Measurements from ENCODE around the gene C2orf81. TPM values are rescaled to one million over a fixed set of nuclear protein-coding genes. Genes with fewer than 3 reads are reported as not detected.

Gene C2orf81
- total and polyA plus RNA-seq, 10 of the 15 experiments (the other 5 are each of a cell fraction or from before 2014, with no cell fraction given), result 0.10 to 9.8 (median 2.7) TPM

DNA sequence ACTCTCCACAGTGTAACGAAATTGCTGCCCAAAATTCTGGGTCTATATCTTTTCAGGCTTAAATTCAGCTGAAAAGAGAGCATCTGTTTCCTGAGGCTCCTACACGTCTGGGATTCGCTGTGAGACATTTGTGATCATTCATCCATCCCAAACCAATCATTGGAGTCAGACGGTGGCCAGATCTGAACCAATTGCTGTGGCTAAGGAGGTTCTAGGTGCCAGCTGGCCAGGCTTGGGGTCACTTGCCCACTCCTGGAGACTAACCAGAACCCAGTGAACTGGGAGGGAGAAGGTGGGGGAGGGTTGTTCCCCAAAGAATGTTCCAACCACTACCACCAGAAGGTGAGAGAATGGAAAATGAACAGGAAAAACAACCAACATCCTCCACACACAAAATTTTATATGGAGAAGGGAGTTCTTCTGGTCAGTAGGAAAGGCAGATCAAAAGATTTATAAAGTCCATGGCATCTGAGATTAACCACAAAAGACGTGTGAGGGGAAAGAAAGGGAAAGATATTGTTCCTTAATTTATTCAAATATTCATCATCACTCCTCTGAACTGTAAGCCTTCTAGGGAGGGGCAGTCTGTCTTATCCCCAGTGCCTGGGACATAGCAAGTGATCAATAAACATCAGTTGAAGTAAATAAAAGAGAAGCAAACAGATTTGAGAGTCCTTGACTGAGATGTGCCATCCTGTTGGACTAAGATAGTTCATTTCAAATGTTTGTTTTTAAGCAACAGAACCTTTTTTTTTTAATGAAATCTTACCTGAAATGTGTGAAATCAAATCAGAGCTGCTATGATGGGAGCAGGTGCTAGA, 23.3 kb upstream of the C2orf81 start:
- DNase-seq (ENCODE audit: low read depth, low spot score) (no peak), ATAC-seq (no peak), FAIRE-seq (no peak)
- H3K4me2 ChIP-seq (ENCODE audit: control insufficient read depth, insufficient read depth), result no peak overlapping the region
- ChIA-PET CTCF (interaction anchor here (1.2 to 1.3 kb wide), 2 partner anchors 10 to 24 kb away, joined by 3 to 6 read pairs; partner anchors contain the start of gene INO80B), RAD21 (ENCODE audit: unreplicated experiment) (interaction anchor here (0.9 to 1.0 kb wide), 2 partner anchors 10 to 53 kb away, joined by 3 to 4 read pairs; partner anchors contain the start of gene INO80B), POLR2A (interaction anchor here (0.6 to 3.1 kb wide), 2 partner anchors 10 to 22 kb away, joined by 3 to 16 read pairs; partner anchors contain the start of gene INO80B), SMC1A (ENCODE audit: uncharacterized antibody, unreplicated experiment) (interaction anchor here (0.7 to 0.8 kb wide), 2 partner anchors 8 to 12 kb away, joined by 3 read pairs; no protein-coding TSS in a partner anchor)
- no peak overlapping the region for H3K4me3 ChIP-seq
- no peaks in the 10 kb centered on the region for H3K9me3 ChIP-seq (replicated peaks; ENCODE audit: control insufficient read depth, insufficient read depth, low read length)
- intact Hi-C loops (cut with micrococcal nuclease; ENCODE audit: unreplicated experiment) (no loop called here), in situ Hi-C loops (cut with MboI) (no loop called here)
- H3K27ac ChIP-seq (ENCODE audit: control insufficient read depth, insufficient read depth), result no peak overlapping the region
- no peaks in the 10 kb centered on the region for H4K20me1 ChIP-seq (ENCODE audit: control insufficient read depth, insufficient read depth)
- WGBS (ENCODE audit: insufficient coverage, insufficient replicate concordance, low lambda C conversion rate, missing lambda C conversion rate), result 2% methylated on average over 5 of the region's 5 CpGs
- H3K36me3 ChIP-seq (ENCODE audit: control insufficient read depth in 2 of 2, insufficient read depth in 2 of 2, low read length in 1 of 2), result no peaks in the 10 kb centered on the region
- H2AFZ ChIP-seq (ENCODE audit: control insufficient read depth, low read depth, low read length), result no peak overlapping the region
- peaks cover 15% of the 10 kb centered on the region for H3K4me1 ChIP-seq (ENCODE audit: control insufficient read depth, insufficient read depth, low read length)
- no peaks in the 10 kb centered on the region for H3K79me2 ChIP-seq (ENCODE audit: control insufficient read depth, insufficient read depth, low read length)
- H3K27me3 ChIP-seq (replicated peaks in 1 of 2; ENCODE audit: control insufficient read depth in 2 of 2, insufficient read depth in 2 of 2, low read length in 1 of 2), result peaks cover 0 to 10% of the 10 kb centered on the region in 2 experiments; a peak in 3 of 4 replicates
- no TSS peak for BruUV-seq (replicated peaks)
- no peak overlapping the region for H3K9ac ChIP-seq (ENCODE audit: control insufficient read depth, insufficient read depth, low read length)
- TF ChIP-seq MEF2A (IDR thresholded peaks at IDR 0.05; ENCODE audit: insufficient read depth, low read depth, low read length) (no peak), IKZF1 (conservative IDR thresholded peaks at IDR 0.05) (no peak), BHLHE40 (IDR thresholded peaks at IDR 0.05; ENCODE audit: borderline replicate concordance in 1 of 2, low read depth in 2 of 2, low read length in 1 of 2) (no peak), ZNF207 (IDR thresholded peaks at IDR 0.05; ENCODE audit: borderline replicate concordance) (no peak), SPI1 (IDR thresholded peaks at IDR 0.05; ENCODE audit: borderline replicate concordance, insufficient read depth, low read depth, low read length) (no peak), MEF2B (IDR thresholded peaks at IDR 0.05; ENCODE audit: partially characterized antibody, poor library complexity, severe bottlenecking) (no peak), PKNOX1 (IDR thresholded peaks at IDR 0.05) (no peak), USF1 (IDR thresholded peaks at IDR 0.05; ENCODE audit: borderline replicate concordance, extremely low read length, insufficient read depth, low read depth, low read length) (no peak), MAX (IDR thresholded peaks at IDR 0.05; ENCODE audit: low read depth, low read length) (no peak)
- TF ChIP-seq, protein P1, sequence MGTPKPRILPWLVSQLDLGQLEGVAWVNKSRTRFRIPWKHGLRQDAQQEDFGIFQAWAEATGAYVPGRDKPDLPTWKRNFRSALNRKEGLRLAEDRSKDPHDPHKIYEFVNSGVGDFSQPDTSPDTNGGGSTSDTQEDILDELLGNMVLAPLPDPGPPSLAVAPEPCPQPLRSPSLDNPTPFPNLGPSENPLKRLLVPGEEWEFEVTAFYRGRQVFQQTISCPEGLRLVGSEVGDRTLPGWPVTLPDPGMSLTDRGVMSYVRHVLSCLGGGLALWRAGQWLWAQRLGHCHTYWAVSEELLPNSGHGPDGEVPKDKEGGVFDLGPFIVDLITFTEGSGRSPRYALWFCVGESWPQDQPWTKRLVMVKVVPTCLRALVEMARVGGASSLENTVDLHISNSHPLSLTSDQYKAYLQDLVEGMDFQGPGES (IDR thresholded peaks at IDR 0.05), result no peak
- TF ChIP-seq, protein P2, sequence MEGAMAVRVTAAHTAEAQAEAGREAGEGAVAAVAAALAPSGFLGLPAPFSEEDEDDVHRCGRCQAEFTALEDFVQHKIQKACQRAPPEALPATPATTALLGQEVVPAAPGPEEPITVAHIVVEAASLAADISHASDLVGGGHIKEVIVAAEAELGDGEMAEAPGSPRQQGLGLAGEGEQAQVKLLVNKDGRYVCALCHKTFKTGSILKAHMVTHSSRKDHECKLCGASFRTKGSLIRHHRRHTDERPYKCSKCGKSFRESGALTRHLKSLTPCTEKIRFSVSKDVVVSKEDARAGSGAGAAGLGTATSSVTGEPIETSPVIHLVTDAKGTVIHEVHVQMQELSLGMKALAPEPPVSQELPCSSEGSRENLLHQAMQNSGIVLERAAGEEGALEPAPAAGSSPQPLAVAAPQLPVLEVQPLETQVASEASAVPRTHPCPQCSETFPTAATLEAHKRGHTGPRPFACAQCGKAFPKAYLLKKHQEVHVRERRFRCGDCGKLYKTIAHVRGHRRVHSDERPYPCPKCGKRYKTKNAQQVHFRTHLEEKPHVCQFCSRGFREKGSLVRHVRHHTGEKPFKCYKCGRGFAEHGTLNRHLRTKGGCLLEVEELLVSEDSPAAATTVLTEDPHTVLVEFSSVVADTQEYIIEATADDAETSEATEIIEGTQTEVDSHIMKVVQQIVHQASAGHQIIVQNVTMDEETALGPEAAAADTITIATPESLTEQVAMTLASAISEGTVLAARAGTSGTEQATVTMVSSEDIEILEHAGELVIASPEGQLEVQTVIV (IDR thresholded peaks at IDR 0.05; ENCODE audit: borderline replicate concordance, partially characterized antibody), result no peak
